ENCODE data around the gene COLEC11. TPM values are rescaled to one million over a fixed set of nuclear protein-coding genes. Genes with fewer than 3 reads are reported as not detected.

Gene COLEC11
- total RNA-seq, 1 experiment from 2014 or later = 0.77 TPM

DNA sequence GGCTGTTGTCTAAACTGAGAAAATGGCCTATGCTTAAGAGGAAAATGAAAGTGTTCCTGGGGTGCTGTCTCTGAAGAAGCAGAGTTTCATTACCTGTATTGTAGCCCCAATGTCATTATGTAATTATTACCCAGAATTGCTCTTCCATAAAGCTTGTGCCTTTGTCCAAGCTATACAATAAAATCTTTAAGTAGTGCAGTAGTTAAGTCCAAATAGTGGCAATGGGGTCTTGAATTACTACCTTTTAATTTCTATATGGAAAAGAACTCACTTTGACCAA lies 49.3 kb downstream of the COLEC11 start:
- Histone ChIP-seq H3K4me1 (ENCODE audit: insufficient read depth, low read length, poor library complexity, severe bottlenecking) (no peaks in the 10 kb centered on the region), H3K27me3 (replicated peaks; ENCODE audit: insufficient read depth, low read depth, low read length, poor library complexity) (no peaks in the 10 kb centered on the region), H3K4me3 (ENCODE audit: low read depth, low read length, poor library complexity, severe bottlenecking) (no peak overlapping the region), H3K36me3 (ENCODE audit: insufficient read depth, low read length, poor library complexity, severe bottlenecking) (no peaks in the 10 kb centered on the region), H3K9me3 (ENCODE audit: low read depth, low read length, poor library complexity, severe bottlenecking) (no peaks in the 10 kb centered on the region), H3K27ac (ENCODE audit: low read depth, low read length, poor library complexity, severe bottlenecking) (no peak overlapping the region)
- intact Hi-C loops (cut with micrococcal nuclease; ENCODE audit: unreplicated experiment) = no loop called here
- ChIA-PET CTCF (no interaction called here), POLR2A (ENCODE audit: low non-redundant PET) (no interaction called here)
- no peak for TF ChIP-seq EZH2 (IDR thresholded peaks at IDR 0.05; ENCODE audit: borderline replicate concordance, low read depth, low read length, poor library complexity, severe bottlenecking)
- TF ChIP-seq, protein P1, sequence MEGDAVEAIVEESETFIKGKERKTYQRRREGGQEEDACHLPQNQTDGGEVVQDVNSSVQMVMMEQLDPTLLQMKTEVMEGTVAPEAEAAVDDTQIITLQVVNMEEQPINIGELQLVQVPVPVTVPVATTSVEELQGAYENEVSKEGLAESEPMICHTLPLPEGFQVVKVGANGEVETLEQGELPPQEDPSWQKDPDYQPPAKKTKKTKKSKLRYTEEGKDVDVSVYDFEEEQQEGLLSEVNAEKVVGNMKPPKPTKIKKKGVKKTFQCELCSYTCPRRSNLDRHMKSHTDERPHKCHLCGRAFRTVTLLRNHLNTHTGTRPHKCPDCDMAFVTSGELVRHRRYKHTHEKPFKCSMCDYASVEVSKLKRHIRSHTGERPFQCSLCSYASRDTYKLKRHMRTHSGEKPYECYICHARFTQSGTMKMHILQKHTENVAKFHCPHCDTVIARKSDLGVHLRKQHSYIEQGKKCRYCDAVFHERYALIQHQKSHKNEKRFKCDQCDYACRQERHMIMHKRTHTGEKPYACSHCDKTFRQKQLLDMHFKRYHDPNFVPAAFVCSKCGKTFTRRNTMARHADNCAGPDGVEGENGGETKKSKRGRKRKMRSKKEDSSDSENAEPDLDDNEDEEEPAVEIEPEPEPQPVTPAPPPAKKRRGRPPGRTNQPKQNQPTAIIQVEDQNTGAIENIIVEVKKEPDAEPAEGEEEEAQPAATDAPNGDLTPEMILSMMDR (conservative IDR thresholded peaks at IDR 0.05; ENCODE audit: low read depth, low read length) = no peak
- BruUV-seq (replicated peaks) = no TSS peak
- no peak for DNase-seq (ENCODE audit: low spot score)

GRCh38 chr2:3644891-3645605 lies 50.1 kb downstream of the COLEC11 start:
- no peak overlapping the region for H3K4me3 ChIP-seq (ENCODE audit: low read depth, low read length, poor library complexity, severe bottlenecking)
- no peaks in the 10 kb centered on the region for H3K9me3 ChIP-seq (ENCODE audit: low read depth, low read length, poor library complexity, severe bottlenecking)
- CTCF ChIA-PET = interaction anchor here (0.7 kb wide), 1 partner anchor 1713 kb away, joined by 3 read pairs; no protein-coding TSS in a partner anchor
- no peak overlapping the region for H3K27ac ChIP-seq (ENCODE audit: low read depth, low read length, poor library complexity, severe bottlenecking)
- intact Hi-C loops (cut with micrococcal nuclease; ENCODE audit: unreplicated experiment) = no loop called here
- H3K4me1 ChIP-seq (ENCODE audit: insufficient read depth, low read length, poor library complexity, severe bottlenecking) = no peaks in the 10 kb centered on the region
- POLR2A ChIA-PET (ENCODE audit: low non-redundant PET) = no interaction called here
- no peaks in the 10 kb centered on the region for H3K36me3 ChIP-seq (ENCODE audit: insufficient read depth, low read length, poor library complexity, severe bottlenecking)
- no peaks in the 10 kb centered on the region for H3K27me3 ChIP-seq (replicated peaks; ENCODE audit: insufficient read depth, low read depth, low read length, poor library complexity)
- no TSS peak for BruUV-seq (replicated peaks)
- TF ChIP-seq, protein P1 (conservative IDR thresholded peaks at IDR 0.05; ENCODE audit: low read depth, low read length) = no peak
- no peak for TF ChIP-seq EZH2 (IDR thresholded peaks at IDR 0.05; ENCODE audit: borderline replicate concordance, low read depth, low read length, poor library complexity, severe bottlenecking)
- DNase-seq (ENCODE audit: low spot score) = no peak

DNA sequence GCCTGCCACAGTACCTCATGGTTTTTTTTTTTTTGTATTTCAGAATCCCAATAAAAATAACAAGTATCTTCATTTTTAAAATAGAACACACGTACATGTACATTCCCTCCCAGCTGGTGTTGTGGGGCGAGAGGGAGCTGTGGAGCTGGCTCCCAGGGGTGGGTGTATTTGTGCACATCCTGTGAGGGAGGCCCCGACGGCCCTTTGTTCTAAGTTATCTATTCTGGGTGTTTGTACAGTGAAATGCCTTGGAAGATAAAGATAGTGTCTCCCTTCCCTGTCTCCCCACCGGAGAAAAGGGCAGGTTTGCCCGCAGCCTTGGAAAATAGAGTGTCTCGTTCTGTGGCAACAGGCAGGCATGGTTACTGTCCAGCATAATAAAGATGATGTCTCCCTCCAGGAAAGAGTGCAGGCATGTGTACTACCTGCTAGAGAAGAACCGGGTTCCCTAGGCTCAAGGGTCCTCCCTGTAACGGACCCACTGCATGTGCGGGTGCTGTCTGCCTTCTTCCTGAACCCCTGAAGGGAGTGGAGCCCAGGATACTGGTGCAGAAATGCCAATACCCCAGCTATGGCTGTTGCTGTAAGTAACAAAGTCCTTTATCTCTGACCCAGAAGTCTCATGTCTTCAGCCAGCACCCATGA lies 51.0 kb downstream of the COLEC11 start:
- intact Hi-C loops (cut with micrococcal nuclease; ENCODE audit: unreplicated experiment) = no loop called here
- no peak for DNase-seq (ENCODE audit: low spot score)
- CTCF ChIA-PET = interaction anchor here (0.7 kb wide), 1 partner anchor 1714 kb away, joined by 3 read pairs; no protein-coding TSS in a partner anchor

More for the DNA sequence above, 51.0 kb downstream of the COLEC11 start:
- no peak overlapping the region for H3K4me3 ChIP-seq (ENCODE audit: low read depth, low read length, poor library complexity, severe bottlenecking)
- BruUV-seq (replicated peaks) = no TSS peak
- H3K27me3 ChIP-seq (replicated peaks; ENCODE audit: insufficient read depth, low read depth, low read length, poor library complexity) = no peaks in the 10 kb centered on the region
- H3K36me3 ChIP-seq (ENCODE audit: insufficient read depth, low read length, poor library complexity, severe bottlenecking) = no peaks in the 10 kb centered on the region
- no peak for TF ChIP-seq EZH2 (IDR thresholded peaks at IDR 0.05; ENCODE audit: borderline replicate concordance, low read depth, low read length, poor library complexity, severe bottlenecking)
- TF ChIP-seq, protein P1 (conservative IDR thresholded peaks at IDR 0.05; ENCODE audit: low read depth, low read length) = no peak
- POLR2A ChIA-PET (ENCODE audit: low non-redundant PET) = no interaction called here
- no peak overlapping the region for H3K27ac ChIP-seq (ENCODE audit: low read depth, low read length, poor library complexity, severe bottlenecking)
- peaks cover 3% of the 10 kb centered on the region for H3K4me1 ChIP-seq (ENCODE audit: insufficient read depth, low read length, poor library complexity, severe bottlenecking)
- no peaks in the 10 kb centered on the region for H3K9me3 ChIP-seq (ENCODE audit: low read depth, low read length, poor library complexity, severe bottlenecking)

Data from A673 (cell line).